Activated naive CD4-positive, alpha-beta T cell (primary cell): ENCODE results near the gene ATP1A3.
A peak's percentile ranks its signal among the peaks of the same experiment; 100 is the strongest.
"Not testable (repeated sequence)": the region's sequence is repeated elsewhere in the genome, so short reads cannot be mapped to it uniquely, and the experiment has no call there.

Experiments
- DNase-seq, 4 experiments: peaks; one replicate each; lab custom pipeline; 2025; lab: John Stamatoyannopoulos, UW

The ATP1A3 gene

DNA sequence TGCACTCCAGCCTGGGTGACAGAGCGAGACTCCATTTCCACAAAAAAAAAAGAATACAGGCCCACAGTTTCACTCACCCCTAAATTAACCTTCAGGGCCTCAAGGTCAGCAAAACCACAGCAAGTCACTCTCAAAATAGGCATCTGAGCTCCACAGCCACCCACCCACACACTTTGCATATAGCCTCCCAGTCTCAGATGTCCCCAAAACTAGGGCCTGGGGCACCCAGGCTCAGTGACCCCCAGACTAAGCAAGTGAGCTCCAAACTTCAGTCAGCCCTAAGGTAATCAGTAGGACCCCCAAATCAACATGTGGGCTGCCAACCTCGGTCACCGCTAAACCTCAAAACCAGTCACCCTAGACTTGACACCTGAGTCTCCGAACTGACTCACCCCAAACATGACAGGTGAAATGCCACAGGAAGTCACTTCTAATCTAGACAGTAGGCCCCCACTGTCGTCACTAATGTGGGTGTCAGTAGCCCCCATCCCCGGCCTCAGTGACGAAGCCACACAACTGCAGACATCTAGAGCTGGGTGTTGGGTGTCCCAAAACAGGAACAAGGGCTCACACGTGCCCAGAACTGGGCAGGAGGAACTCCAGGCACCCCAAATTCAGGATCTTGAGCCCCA is 48.8 kb downstream of the ATP1A3 start:
- peak; percentile 38 to 74 (median 55) for DNase-seq

DNA sequence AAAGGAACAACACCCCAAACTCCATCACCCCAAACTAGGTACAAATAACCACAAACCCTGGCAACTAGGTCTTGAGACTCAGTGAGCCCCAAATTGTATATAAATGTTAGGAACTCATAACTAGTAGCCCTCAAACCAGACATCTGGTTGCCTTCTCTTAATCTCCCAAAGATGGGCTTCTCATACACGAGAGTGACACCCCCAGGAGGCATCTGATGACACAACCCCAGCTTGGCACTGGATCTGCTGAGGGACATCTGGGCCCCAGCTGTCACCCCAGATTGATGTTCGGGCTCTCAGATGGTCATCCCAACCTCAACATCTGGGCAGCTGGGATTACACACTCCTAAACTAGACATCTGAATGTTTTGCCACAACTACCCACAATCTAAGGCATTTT is 49.7 kb downstream of the ATP1A3 start:
- DNase-seq: no peak

DNA sequence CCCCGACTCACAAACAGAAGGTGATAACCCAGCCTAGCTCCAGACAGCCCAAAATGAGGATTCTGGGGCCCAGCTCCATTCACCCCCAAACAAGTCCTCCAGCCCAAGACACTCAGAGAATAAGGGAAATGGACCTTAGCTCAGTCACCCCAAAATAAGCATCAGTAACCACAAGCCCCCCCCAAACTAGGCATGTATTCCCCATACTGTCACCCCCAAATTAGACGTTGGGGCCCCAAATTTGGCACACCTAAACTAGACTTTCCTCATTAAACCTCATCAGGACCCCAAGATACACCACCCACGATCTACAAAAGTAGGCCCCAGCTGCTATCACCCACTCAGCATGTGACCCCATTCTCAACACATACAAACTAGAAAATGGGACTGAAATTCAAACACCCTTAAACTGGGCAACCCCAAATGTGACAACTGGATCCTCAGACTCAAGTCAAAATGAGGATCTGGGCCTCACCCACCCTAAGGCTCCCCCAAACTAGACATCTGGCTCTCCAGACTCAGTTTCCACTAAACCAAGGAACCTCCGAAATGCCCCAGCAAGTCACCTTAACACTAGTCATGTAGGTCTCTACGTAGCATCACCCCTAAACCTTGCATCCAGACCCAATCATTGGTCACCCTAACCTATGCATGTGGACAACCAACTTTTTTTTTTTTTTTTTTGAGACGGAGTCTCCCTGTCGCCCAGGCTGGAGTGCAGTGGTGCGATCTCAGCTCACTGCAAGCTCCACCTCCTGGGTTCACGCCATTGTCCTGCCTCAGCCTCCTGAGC is 52.4 kb downstream of the ATP1A3 start:
- no peak for DNase-seq

DNA sequence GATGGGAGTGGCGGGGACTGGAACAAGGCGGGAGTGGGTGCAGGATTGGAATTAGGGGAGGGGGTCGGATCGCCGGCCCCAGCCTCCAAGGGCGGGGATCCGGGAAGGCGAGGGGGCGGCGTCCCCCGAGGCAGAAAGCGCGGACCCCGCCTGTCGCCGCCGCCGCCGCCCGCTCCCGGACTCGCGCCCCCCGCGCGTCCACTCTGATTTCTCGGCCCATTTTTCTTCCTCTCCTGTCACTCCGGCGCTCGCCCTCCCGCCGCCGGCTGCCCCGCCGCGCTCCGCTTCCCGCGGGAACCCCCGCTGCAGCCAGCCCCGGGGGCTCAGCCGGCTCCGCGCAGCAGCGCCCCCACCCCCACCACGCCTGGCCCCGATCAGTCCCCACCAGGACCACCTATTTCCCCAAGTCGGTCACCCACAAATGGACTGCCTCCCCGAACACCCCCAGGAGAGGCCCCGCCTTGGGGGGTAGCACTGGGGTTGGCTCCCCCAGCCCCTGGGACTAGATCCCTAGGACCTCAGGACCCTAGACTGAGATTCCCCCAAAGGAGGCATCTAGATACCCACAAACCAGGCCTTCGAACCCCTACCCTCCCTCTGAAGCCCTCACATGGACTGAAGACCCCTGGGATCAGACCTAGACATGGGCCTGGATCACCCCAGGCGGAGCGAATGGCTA is 53.2 kb downstream of the ATP1A3 start:
- DNase-seq: no peak

DNA sequence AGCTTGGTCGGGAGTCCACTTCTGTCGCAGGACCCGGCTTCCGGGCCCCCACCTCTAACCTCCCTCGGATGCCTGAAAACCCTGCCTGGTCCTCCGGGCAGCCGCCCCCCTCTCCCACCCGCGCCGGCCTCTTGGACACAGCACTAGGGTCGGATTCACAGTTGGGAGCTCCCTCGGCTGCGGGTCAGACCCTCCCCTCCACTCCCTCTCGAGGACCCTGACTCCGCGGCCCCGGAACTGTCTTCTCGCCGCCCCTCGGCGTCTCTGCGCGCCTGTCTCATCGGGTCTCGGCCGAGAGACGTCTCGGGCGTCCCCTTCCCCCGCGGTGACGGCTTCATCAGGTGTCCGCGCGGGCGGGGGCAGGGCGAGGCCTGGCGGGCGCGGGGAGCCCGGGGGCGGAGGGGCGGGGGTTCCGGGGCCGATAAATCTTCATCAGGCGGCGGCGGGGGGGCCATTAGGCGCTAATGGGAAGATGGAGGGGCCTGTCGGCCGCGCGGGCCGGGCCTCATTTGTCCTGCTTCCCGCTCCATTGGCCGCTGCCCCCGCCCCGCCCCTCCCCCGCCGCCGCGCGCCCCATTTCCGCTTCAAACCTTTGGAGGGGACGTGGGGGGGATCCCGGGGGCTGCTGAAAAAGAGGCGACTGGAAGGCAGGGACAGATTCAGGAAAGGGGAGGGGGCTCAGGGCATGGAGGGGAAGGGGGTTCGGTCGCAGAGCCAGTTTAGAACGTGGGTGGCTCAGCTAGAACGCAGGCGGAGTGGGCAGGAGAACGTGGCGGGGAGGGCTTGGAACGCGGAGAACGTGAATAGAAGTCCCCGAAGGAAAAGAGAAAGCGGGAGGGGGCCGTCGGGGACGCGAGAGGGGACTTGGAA is 53.9 kb downstream of the ATP1A3 start:
- peak in 2 of 4 experiments; percentile 29 to 44 for DNase-seq

DNA sequence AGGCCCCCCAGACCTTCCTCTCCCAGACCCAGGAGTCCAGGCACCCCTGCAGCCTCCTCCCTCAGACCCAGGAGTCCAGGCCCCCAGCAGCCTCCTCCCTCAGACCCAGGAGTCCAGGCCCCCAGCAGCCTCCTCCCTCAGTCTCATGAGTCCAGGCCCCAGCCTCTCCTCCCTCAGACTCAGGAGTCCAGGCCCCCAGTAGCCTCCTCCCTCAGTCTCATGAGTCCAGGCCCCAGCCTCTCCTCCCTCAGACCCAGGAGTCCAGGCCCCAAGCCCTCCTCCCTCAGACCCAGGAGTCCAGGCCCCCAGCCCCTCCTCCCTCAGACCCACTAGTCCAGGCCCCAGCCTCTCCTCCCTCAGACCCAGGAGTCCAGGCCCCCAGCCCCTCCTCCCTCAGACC is 54.8 kb downstream of the ATP1A3 start:
- not testable (repeated sequence) for DNase-seq

DNA sequence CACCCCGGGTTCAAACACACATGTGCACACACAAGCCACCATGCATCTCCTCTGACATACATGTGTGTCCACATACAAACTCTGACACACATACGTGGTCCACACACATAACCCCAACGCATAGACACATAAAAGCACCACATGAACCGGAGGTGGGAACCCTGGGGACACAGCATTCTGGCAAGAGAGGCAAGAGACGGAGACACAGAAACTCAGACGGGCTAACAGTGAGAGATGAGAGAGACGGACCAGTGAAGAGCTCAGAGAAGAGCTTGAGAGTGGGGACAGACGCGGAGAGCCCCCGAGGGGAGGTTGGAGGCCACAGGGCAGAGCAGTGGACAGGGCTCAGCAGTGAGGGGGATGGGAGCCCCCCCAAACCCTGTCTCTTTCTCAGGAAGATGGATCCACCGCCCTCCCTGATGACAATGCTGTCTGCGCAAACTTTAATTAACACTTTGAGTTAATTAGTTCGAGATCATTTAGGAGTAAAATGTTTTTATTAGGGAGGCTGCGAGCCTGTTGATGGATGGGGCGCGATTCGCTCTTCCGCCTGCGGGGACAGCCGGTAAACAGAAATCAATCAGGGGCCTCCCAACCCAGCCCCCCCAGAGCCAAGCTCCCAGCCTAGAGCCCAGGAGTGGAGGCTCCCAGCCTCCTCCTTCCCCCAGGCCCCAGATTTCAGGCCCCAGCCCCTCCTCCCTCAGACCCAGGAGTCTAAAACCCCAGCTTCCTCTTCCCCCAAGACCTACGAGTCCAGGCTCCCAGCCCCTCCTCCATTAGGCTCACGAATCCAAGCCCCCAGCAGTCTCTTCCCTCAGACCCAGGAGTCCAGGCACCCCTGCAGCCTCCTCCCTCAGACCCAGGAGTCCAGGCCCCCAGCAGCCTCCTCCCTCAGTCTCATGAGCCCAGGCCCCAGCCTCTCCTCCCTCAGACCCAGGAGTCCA is 56.2 kb downstream of the ATP1A3 start:
- no peak for DNase-seq

DNA sequence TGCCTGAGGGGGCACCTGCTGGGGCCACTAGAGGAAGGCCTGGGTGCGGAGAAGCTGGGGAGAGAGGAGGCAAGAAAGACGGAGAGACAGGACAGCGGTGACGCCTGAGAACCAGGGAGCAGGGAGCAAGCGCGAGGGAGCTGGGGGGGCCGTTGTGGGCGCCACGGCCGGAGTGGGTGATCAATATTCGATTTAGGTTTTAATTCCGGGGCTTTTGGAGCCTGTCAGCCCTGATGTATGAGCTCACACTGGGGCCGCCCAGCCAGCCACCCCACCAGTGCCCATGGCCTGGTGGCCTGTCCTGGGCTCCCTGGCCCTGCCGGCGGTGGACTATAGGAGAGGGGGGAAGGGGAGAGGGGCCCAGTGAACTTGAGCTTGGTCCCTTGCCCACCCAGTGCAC is 57.1 kb downstream of the ATP1A3 start:
- DNase-seq: no peak

DNA sequence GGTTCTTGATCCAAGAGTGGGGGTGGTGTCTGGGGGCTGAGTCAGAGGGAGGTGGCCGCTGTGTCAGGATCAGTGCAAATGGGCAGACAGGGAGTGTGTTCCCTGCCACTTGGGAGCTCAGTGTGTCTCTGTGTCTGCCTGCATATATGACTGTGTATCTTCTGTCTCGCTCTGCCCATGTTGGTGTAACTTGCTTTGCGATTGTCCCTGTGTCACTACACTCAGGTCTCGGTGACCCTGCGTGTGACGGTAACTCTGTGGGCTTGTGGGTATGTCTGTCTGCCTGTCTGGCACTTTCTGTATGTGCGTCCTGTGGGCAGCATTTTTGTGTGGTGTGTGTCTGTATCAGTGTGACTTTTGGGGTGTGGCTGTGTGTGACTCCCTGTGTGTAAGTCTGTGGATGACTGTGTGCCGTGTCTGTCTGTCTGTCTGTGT is 57.6 kb downstream of the ATP1A3 start:
- no peak for DNase-seq

DNA sequence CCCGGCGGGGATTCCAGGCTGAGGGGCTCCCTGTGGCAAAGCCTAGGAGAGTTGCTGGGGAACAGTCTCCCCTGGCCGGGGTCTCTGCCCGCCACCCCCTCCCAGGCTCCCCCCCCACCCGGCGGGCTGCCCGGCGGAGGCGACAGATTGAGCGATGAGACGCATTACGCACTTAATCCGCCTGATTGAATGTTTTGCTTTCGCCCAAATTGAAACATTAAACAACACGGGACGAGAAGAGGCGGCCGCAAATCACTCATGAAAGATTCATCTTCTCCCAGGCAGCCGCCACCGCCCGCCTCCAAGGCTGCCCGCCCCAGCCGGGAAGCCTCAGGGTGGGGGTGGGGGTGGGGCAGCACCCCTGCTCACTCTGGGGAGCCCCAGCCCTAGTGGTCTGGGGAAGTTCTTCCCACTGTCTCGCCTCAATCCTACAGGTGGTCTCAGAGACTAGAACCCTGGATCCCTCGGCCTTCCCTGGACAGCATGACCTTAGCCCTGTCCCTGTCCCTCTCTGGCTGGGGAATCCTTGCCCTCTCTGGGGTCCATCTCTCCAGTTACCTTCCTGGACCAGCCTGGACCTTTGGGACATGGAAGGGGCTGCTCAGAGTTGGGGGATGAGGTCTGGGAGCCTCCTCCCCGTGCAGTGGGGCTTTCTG is 58.1 kb downstream of the ATP1A3 start:
- DNase-seq: no peak

DNA sequence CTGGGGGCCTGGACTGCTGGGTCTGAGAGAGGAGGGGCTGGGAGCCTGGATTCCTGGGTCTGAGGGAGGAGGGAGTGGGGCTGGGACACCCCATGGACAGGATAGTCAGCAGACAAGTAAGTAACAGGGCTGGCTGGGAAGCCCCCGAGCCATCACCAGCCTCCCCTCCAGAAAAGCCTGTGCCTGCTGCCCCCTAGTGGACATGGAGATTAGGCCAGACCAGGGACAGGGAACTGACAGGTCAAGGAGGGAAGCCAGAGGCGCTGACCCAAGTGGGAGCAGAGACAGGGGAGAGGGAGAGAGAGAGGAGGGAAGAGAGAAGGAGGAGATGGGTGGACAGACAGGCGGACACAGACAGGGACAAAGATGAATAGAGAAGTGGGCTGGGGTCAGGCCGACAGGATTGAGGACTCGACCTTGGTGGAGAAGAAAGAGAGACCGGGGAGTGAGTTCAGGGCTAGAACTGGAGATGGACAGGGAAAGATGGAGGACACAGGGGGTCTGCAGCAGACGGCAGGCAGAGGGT is 59.1 kb downstream of the ATP1A3 start:
- peak; percentile 46 to 69 (median 67) for DNase-seq

DNA sequence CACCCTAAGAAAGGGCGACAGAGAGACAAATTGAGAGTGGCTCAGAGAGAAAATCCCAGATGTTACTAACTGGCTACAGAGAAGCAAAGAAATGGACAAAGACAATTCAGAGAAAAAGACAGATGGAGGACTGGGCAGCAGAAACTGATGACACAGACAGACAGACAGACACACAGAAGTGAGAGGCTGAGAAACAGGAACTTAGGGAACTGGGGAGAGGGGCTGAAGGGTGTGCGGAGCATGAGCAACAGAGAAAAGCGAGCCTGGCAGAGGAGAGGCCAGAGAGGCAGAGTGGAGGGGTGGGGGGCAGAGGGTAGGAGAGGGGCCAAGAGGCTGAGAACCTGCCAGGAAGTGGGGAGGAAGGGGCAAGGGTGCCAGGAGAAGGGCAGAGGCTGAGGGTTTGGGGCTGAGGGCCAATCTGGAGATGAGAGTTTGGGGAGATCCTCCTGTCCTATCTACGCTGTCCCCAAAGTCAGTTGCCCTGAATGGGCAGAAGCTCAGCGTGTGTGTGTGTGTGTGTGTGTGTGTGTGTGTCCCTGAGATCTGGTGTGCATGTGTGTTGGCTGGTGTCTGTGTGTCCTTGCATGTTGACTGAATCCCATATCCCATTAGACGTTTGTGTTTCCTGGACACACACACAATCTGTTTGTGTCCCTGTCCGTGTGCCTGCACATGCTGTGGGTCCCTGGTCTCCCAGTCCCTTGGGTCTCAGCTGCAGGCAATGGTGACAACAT is 60.2 kb downstream of the ATP1A3 start:
- DNase-seq: no peak

DNA sequence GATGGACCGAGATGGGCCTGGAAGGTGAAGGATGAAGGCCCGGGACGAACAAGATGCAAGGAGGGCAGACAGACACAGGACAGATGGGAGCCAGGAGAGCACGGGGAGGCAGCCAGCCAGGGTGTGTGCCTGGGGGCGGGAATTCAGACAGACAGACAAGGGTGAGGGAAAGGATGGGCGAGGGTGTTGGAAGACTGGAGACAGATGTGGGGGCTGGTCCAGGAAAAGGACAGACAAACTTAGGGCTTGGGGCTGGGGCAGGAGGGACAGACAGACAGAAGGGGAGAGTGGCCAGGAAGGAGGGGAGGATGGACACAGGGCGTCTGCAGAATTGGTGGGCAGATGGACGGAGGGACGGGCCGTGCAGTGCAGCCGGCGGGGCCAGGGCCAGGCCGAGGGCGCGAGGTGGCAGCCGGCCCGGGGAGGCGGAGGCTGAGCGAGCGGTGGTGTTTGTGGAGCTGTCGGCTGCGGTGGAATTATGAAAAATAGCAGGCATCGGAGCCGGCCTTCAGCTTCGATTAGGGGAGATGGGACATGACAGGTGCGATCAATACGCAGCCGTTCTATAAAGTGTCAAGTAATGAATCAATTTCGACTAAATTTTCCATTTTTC is 61.2 kb downstream of the ATP1A3 start:
- DNase-seq: no peak

DNA sequence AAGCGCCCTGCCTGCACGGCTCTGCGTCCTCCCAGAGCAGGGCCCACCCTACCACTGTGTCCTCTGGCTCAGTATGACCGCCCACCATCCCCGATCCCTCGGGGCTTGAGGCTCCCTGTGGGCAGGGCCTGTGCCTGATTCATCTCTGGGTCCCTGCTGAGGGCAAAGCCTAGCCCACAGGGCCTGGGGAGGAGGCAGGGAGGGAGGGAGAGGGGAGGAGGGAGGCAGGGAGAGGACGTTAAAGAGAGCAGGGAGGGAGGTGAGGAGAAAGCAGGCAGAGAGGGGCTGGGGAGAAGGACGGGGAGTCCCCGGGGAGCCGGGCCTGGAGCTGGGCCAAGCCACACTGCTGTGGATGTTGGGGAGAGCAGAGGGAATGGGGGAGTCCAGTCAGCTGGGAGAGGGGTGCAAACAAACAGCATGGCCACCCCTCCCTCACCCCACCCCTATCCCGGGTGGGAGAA is 61.7 kb downstream of the ATP1A3 start:
- no peak for DNase-seq

DNA sequence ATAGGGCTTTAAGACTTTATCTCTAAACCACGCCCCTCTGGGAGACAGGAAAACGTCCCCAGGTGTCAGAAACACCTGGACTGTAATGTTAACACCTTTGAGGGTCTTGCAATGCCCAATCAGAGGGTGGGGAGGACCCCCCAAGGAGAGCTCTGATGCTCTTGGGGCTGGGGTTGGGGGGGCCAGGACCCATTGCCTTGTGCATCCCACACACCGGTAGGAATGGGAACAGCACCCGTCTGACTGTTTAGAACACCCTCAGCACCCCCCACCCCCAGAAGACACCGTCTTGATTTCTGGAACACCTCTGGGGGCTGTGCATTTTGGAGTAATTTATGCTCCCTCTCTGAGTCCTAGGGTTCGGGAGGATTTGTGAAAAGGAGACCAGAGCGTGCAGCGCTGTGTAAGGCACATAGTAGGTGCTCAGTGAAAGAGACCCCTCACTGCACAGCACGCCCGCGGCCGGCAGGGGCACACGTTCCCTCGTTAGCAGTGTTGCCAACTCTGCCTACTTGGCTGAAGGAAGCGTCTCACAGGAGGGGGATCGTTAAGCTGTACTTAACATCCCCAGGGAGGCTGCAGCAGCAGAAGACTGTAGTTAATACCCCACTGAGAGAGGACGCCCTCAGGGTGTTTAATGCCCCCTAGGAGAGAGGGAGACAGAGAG is 63.0 kb downstream of the ATP1A3 start:
- DNase-seq: peak in 1 of 4 experiments; percentile 14

DNA sequence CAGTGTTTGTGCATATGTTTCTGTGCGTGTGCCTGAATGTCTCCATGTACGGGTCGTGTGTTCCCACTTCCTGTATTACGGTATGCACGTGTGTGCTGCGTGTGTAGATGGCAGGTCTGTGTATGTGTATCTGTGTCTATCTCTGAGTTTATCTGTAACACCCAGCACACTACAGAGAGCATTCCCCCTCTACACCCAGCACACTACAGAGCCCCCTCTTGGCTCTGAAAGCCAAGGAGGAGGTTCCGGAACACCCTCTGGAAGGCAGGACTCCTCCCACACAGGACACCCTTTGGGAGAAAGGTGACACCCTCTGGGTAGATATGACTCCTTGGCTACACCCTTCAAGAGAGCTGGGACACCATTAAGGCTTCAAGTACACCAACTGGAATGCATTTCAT is 63.7 kb downstream of the ATP1A3 start:
- DNase-seq: no peak

DNA sequence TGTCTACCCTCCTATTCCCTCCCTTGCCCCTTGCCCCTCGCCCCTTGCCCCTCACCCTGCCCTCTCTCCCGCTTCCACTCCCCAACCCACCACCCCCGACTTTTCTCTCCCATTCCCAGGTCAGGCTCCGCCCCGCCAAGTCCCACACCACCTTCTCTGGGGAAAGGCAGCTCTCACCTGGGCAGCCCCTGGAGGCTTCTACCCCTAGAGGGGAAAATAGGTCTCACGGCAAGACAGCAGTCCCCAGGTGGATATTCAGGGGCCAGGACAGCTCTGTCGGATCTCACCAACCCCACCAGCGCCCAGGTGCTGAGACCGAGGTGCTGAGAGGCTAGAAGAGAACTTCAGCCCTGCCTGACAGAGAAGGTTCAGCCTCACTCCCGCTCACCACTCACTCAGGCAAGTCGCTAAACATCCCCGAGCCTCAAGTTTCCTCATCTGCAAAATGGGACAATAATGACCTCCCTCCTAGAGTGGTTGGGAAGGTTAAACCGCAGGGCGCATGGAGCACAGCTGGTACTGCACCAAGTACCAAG is 64.4 kb downstream of the ATP1A3 start:
- no peak for DNase-seq
